GM12878 (cell line): ENCODE results near the gene ATRN. TPM values are rescaled to one million over a fixed set of nuclear protein-coding genes. Genes with fewer than 3 reads are reported as not detected.

Experiments used
- ATAC-seq: fragments of 200-7000 bp; cut with Tn5 transposase; 3 replicates; pipeline ENCODE4 v1.9.1; 2020; ENCODE audit warnings: mild to moderate bottlenecking, moderate library complexity
- BruUV-seq: library from RNA; stranded (reverse); fragments of 400-500 nt; replicated peaks from 2 replicates; lab custom pipeline; 2021; lab: Mats Ljungman, UMichigan
- CTCF ChIA-PET: fragments of 300-600 bp; sonication (Branson Sonifier 250); formaldehyde crosslinking; extraction: SDS; loops from one replicate; lab custom pipeline; 2021; ENCODE audit warnings: inconsistent platforms; lab: Yijun Ruan, JAX
- POLR2A ChIA-PET: fragments of 350-600 bp; formaldehyde crosslinking; extraction: SDS; loops from one replicate; lab custom pipeline; 2021; ENCODE audit warnings: inconsistent platforms; lab: Charles Lee
- RAD21 ChIA-PET: fragments of 300-600 bp; sonication (Branson Sonifier 250); formaldehyde crosslinking; loops from one replicate; lab custom pipeline; 2023; ENCODE audit warnings: antibody characterized with exemption; ENCODE audit not compliant: unreplicated experiment; lab: Charles Lee
- SMC1A ChIA-PET: fragments of 300-600 bp; sonication (Branson Sonifier 250); formaldehyde crosslinking; loops from one replicate; lab custom pipeline; 2023; ENCODE audit not compliant: unreplicated experiment, uncharacterized antibody; lab: Charles Lee
- DNase-seq: peaks from one replicate; pipeline ENCODE4 v3.0.0-alpha.2; 2011; ENCODE audit warnings: low read depth, low spot score
- FAIRE-seq: peaks from 3 replicates; lab custom pipeline; 2011; peaks lifted over from hg19 to GRCh38; lab: Jason Lieb, UNC
- H2AFZ ChIP-seq: 2 replicates; pipeline ENCODE4 v1.6.0; 2011; ENCODE audit warnings: low read depth, low read length, control low read depth; ENCODE audit not compliant: control insufficient read depth
- H3K27ac ChIP-seq: 2 replicates; pipeline ENCODE4 v1.5.1; 2011; ENCODE audit warnings: control low read depth; ENCODE audit not compliant: control insufficient read depth, insufficient read depth
- H3K27me3 ChIP-seq, 2 experiments: replicated peaks in 1 of 2; 2 replicates each; pipeline versions ENCODE4 v1.6.0 to v1.6.1; 2011; ENCODE audit warnings: low read length in 1 of 2; ENCODE audit not compliant: control insufficient read depth in 2 of 2, insufficient read depth in 2 of 2
- H3K36me3 ChIP-seq, 2 experiments: 2 replicates each; pipeline ENCODE4 v1.5.1; 2011; ENCODE audit warnings: low read length in 1 of 2; ENCODE audit not compliant: control insufficient read depth in 2 of 2, insufficient read depth in 2 of 2
- H3K4me1 ChIP-seq: 2 replicates; pipeline ENCODE4 v1.6.1; 2011; ENCODE audit warnings: mild to moderate bottlenecking, low read length, moderate library complexity, mixed read lengths; ENCODE audit not compliant: control insufficient read depth, insufficient read depth
- H3K4me2 ChIP-seq: 2 replicates; pipeline ENCODE4 v1.6.0; 2011; ENCODE audit warnings: control low read depth; ENCODE audit not compliant: control insufficient read depth, insufficient read depth
- H3K4me3 ChIP-seq: fragments of 200-600 bp; sonication (generic); 2 replicates; pipeline ENCODE4 v1.5.1; 2016
- H3K79me2 ChIP-seq: 2 replicates; pipeline ENCODE4 v1.6.0; 2011; ENCODE audit warnings: low read length; ENCODE audit not compliant: control insufficient read depth, insufficient read depth
- H3K9ac ChIP-seq: 2 replicates; pipeline ENCODE4 v1.8.0; 2011; ENCODE audit warnings: low read length, control low read depth, mixed read lengths; ENCODE audit not compliant: control insufficient read depth, insufficient read depth
- H3K9me3 ChIP-seq: replicated peaks from 3 replicates; pipeline ENCODE4 v1.5.1; 2011; ENCODE audit warnings: mild to moderate bottlenecking, low read length; ENCODE audit not compliant: control insufficient read depth, insufficient read depth
- H4K20me1 ChIP-seq: 2 replicates; pipeline ENCODE4 v1.6.0; 2011; ENCODE audit not compliant: control insufficient read depth, insufficient read depth
- ASH2L ChIP-seq: fragments of 300-600, 200-600 bp; sonication (generic); IDR thresholded peaks from 2 replicates; pipeline ENCODE4 v1.6.1; 2017; ENCODE audit warnings: low read depth, mild to moderate bottlenecking, borderline replicate concordance
- FOXM1 ChIP-seq: IDR thresholded peaks from 2 replicates; pipeline ENCODE4 v1.6.1; 2012; ENCODE audit warnings: low read depth, mild to moderate bottlenecking, inconsistent platforms, low read length, moderate library complexity
- PAX5 ChIP-seq: IDR thresholded peaks from 2 replicates; pipeline ENCODE4 v1.6.1; 2011; ENCODE audit warnings: low read depth, low read length, borderline replicate concordance
- RB1 ChIP-seq: fragments of 450-650 bp; formaldehyde crosslinking; IDR thresholded peaks from 2 replicates; pipeline ENCODE4 v1.6.1; 2017; ENCODE audit warnings: mild to moderate bottlenecking, borderline replicate concordance
- SIX5 ChIP-seq: IDR thresholded peaks from 2 replicates; pipeline ENCODE4 v1.6.1; 2011; ENCODE audit warnings: mild to moderate bottlenecking, low read depth, low read length, moderate library complexity; ENCODE audit not compliant: severe bottlenecking
- TCF7 ChIP-seq: IDR thresholded peaks from 2 replicates; pipeline ENCODE4 v1.6.1; 2014; ENCODE audit warnings: antibody characterized with exemption, borderline replicate concordance
- ZZZ3 ChIP-seq: IDR thresholded peaks from 2 replicates; pipeline ENCODE4 v1.6.1; 2011; ENCODE audit warnings: low read depth; ENCODE audit not compliant: control insufficient read depth, insufficient read length
- WGBS: methylation state at CpG from one replicate; pipeline ENCODE4 v1.1.6; 2016; ENCODE audit warnings: low lambda C conversion rate; ENCODE audit not compliant: insufficient replicate concordance, insufficient coverage; ENCODE audit errors: missing lambda C conversion rate; 5-methylcytosine and 5-hydroxymethylcytosine counted together
- in situ Hi-C: fragments of 300-500 bp; cut with MboI; formaldehyde crosslinking; loops from 9 replicates; pipeline ENCODE4 v1.14.3; 2018; ENCODE audit warnings: mixed read lengths
- intact Hi-C: fragments of 100-400 bp; cut with micrococcal nuclease; formaldehyde crosslinking; loops from one replicate; pipeline ENCODE4 v1.14.2; 2022; ENCODE audit not compliant: unreplicated experiment
- polyA plus RNA-seq, 11 experiments: library from polyadenylated mRNA; depleted of rRNA in 4 of 11; unstranded in 6 of 11; stranded (reverse) in 5 of 11; fragments of >200 nt; fragmentation: Nextera tagmentation in 4 of 11; fragmentation: Illumina TruSeq in 1 of 11; extraction: Ambion mirVana in 4 of 11; extraction: Trizol in 1 of 11; gene quantifications; 1 replicate in 1 of 11; 2 replicates in 10 of 11; pipeline versions ENCODE4 v1.2.1 to v1.2.3, GENCODE V29; 2011 to 2016; ENCODE audit warnings: inconsistent platforms in 2 of 11, missing spikeins in 2 of 11, low read depth in 1 of 11
- total RNA-seq, 4 experiments: library from RNA; depleted of rRNA in 3 of 4; stranded (reverse); fragments of >200 nt in 3 of 4; fragmentation: Illumina TruSeq in 1 of 4; extraction: Trizol in 1 of 4; gene quantifications; 2 replicates each; pipeline versions ENCODE4 v1.2.1 to v1.2.3, GENCODE V29; 2013 to 2021
- TF ChIP-seq, protein P1 (sequence below): IDR thresholded peaks from 2 replicates; pipeline ENCODE4 v1.6.1; 2011; ENCODE audit warnings: low read depth, mild to moderate bottlenecking, low read length, moderate library complexity, borderline replicate concordance; ENCODE audit errors: extremely low read depth
- TF ChIP-seq, protein P2 (sequence below): IDR thresholded peaks from 2 replicates; pipeline ENCODE4 v1.6.1; 2011; ENCODE audit warnings: borderline replicate concordance, low read depth, mild to moderate bottlenecking, moderate library complexity, mixed read lengths, low read length; ENCODE audit not compliant: insufficient read depth; ENCODE audit errors: extremely low read length

Gene ATRN
- total and polyA plus RNA-seq, 10 of the 15 experiments (the other 5 are each of a cell fraction or from before 2014, with no cell fraction given): 0.71 to 11.6 (median 6.9) TPM

DNA sequence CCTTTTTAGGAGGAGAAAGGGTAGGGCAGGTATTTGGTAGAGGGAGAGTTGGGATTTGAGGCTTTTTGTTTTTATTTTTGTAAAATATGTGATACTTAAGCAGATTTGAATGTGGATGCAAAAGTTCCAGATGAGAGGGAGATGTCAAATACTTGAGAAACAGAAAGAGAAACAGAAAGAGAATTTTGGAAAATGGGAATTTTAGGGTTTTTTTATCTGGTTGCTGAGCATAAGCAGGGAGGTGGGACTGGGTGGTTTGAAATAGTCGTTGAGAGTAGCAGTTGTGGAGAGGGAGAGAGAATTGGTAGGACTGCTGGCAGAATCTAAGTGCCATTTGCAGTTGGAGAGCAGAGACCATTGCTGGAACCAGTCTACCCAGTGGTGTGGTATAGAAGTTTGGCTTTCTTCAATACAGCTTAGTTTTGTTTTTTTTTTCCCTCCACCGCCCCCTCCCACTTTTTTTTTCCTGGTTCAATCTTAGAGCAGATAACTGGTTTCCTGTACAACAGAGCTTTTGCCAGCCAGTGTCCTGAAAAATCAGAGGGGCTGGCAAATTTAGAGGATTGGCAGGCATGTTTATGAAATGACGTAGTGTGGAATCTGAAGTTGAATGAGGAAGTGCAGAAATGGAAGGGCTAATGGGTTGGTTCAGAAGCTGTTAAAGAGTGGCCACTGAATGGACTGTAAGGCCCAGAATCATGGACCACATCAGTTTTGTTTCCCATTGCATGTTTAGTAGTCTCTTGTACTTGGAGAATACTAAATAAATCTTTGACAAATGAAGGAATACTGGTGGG is 68.7 kb downstream of the ATRN start:
- FAIRE-seq (no peak), ATAC-seq (no peak), DNase-seq (no peak)
- H3K27ac ChIP-seq: no peak overlapping the region
- POLR2A ChIA-PET: no interaction called here
- H3K9me3 ChIP-seq: no peaks in the 10 kb centered on the region
- 84% methylated on average over 3 of the region's 3 CpGs for WGBS
- no peak overlapping the region for H2AFZ ChIP-seq
- in situ Hi-C loops: no loop called here
- no peak overlapping the region for H3K4me2 ChIP-seq
- SMC1A ChIA-PET: no interaction called here
- intact Hi-C loops: no loop called here
- H3K27me3 ChIP-seq: no peaks in the 10 kb centered on the region
- TF ChIP-seq RB1 (no peak), TCF7 (no peak), ASH2L (no peak), SIX5 (no peak), FOXM1 (no peak), ZZZ3 (no peak), PAX5 (no peak)
- TF ChIP-seq, protein P1, sequence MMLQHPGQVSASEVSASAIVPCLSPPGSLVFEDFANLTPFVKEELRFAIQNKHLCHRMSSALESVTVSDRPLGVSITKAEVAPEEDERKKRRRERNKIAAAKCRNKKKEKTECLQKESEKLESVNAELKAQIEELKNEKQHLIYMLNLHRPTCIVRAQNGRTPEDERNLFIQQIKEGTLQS: no peak
- TF ChIP-seq, protein P2, sequence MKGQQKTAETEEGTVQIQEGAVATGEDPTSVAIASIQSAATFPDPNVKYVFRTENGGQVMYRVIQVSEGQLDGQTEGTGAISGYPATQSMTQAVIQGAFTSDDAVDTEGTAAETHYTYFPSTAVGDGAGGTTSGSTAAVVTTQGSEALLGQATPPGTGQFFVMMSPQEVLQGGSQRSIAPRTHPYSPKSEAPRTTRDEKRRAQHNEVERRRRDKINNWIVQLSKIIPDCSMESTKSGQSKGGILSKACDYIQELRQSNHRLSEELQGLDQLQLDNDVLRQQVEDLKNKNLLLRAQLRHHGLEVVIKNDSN: no peak
- RAD21 ChIA-PET: no interaction called here
- BruUV-seq: TSS peak; percentile 52
- no peaks in the 10 kb centered on the region for H4K20me1 ChIP-seq
- CTCF ChIA-PET: no interaction called here
- no peaks in the 10 kb centered on the region for H3K4me1 ChIP-seq
- H3K4me3 ChIP-seq: no peak overlapping the region
- H3K9ac ChIP-seq: no peak overlapping the region
- no peaks in the 10 kb centered on the region; a peak in 2 of 4 replicates for H3K36me3 ChIP-seq
- no peaks in the 10 kb centered on the region for H3K79me2 ChIP-seq
